Measurements from ENCODE around the gene RNF8. TPM values are rescaled to one million over a fixed set of nuclear protein-coding genes. Genes with fewer than 3 reads are reported as not detected.
A peak's percentile ranks its signal among the peaks of the same experiment; 100 is the strongest.

RNF8 gene
- total RNA-seq, 2 experiments from 2014 or later: 23.1 to 25.2 TPM

DNA sequence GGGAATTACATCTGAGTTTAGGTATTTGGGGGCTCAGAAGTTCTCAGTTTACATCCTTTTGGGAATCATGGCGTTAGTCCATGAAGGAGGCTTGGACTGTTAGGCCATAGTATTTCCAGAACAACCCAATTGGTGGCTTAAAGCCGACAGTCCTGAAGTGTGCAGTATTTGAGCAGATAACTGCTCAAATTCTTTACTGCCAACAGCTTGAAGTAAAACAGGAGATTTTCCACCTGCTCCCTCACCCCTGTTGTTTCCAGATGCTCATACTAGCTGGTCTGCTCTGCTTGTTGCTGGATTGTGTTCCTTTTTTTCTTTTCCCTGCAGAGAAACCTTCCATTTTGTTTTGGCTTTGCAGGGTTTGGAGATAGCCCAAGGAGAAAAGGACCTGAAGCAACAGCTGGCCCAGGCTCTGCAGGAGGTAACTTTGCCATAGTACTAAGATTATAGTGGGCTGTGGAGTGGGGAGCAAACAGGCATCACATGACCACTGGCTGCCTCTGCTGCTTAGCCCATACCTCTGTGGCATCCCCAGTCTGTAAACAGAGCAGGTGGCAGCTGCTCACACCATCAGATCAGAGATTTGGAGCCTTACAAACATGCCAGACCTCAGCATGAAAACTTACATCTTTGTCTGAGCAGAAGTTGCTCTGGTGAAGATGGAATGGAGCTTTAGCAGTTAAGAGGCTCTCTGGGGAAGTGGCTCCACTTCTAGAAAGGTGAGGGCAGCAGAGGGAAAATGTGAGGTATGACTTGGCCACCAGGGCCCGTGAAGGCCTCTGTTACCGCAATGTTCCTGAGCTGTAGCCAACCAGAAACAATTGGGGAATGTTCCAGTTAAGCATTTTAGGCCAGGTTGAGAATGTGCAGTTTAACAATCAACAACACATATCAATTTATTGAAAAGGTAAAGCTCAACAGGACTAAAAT is 17.6 kb downstream of the RNF8 start:
- Mint-ChIP-seq H3K4me1 (peaks cover 6% of the 10 kb centered on the region), H3K27ac (no peak overlapping the region), H3K27me3 (no peaks in the 10 kb centered on the region), H3K36me3 (ENCODE audit: low read depth) (peaks cover 39% of the 10 kb centered on the region), H3K9me3 (no peaks in the 10 kb centered on the region), H3K4me3 (no peak overlapping the region)
- POLR2A ChIA-PET: no interaction called here
- DNase-seq: no peak
- CTCF ChIA-PET: interaction anchor here (1.6 kb wide), 1 partner anchor 10 kb away, joined by 5 read pairs; no protein-coding TSS in a partner anchor

DNA sequence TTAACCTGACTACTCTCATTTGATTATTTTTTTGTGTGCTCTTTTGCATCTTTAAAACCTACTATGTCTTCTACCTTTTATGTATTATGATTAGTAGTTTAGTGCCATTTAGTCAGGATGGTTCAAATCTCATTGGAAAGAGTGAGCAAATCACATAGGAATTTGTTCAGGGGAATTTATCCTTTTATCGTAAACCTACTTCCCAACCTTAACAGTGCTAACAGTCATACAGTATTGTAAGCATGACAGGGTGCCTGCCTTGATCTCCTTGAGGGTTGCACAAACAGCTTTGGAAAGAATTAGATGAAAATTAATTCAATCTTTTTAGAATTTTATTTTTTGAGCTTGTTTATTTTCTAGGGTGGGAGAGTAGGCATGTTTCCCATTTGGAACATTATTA is 18.3 kb downstream of the RNF8 start:
- peaks cover 39% of the 10 kb centered on the region for H3K36me3 Mint-ChIP-seq (ENCODE audit: low read depth)
- no peaks in the 10 kb centered on the region for H3K27me3 Mint-ChIP-seq
- ChIA-PET CTCF (interaction anchor here (1.6 kb wide), 1 partner anchor 9 kb away, joined by 5 read pairs; no protein-coding TSS in a partner anchor), POLR2A (no interaction called here)
- peaks cover 6% of the 10 kb centered on the region for H3K4me1 Mint-ChIP-seq
- no peak overlapping the region for H3K4me3 Mint-ChIP-seq
- H3K27ac Mint-ChIP-seq: no peak overlapping the region
- no peak for DNase-seq
- H3K9me3 Mint-ChIP-seq: no peaks in the 10 kb centered on the region

DNA sequence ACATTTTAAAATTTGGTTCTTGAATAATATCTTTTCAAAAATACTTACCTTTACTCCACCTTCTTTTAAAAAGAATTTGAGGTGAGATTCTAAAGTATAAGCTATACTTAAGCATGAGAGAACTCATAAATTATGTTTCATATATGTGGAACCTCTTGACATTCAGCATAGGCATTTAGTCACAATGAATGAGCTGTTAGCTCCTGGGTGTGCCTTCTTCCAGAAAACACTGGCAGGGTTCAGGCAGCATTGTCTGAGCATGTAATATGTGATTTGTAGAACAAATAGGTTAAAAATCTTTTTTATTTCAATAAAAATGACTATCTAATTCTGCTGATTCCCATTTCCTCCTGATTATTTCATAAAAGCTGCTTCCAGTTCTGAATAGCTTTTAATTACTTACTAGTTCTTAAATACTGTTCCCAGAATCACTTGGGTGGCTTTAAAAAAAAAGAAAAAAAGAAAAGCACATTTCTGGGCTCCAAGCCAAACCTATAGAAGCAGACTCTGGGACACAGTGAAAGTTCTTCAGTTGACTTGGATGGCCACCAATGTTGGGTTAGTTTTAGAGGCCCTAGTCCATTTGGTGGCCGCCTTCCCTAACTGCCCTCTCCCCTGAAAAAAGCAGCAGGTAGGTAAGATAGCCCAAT is 20.2 kb downstream of the RNF8 start:
- DNase-seq: no peak
- ChIA-PET CTCF (no interaction called here), POLR2A (interaction anchor here (0.6 kb wide), 1 partner anchor 9 kb away, joined by 3 read pairs; no protein-coding TSS in a partner anchor)
- Mint-ChIP-seq H3K4me1 (peaks cover 4% of the 10 kb centered on the region), H3K27me3 (no peaks in the 10 kb centered on the region), H3K4me3 (no peak overlapping the region), H3K36me3 (ENCODE audit: low read depth) (peaks cover 42% of the 10 kb centered on the region), H3K27ac (no peak overlapping the region), H3K9me3 (no peaks in the 10 kb centered on the region)

GRCh38 chr6:37375376-37375775 is 21.6 kb downstream of the RNF8 start:
- H3K27me3 Mint-ChIP-seq: no peaks in the 10 kb centered on the region
- H3K27ac Mint-ChIP-seq: no peak overlapping the region
- no peak for DNase-seq
- CTCF ChIA-PET: no interaction called here
- H3K4me1 Mint-ChIP-seq: no peaks in the 10 kb centered on the region
- peaks cover 32% of the 10 kb centered on the region for H3K36me3 Mint-ChIP-seq (ENCODE audit: low read depth)
- POLR2A ChIA-PET: no interaction called here
- H3K9me3 Mint-ChIP-seq: no peaks in the 10 kb centered on the region
- no peak overlapping the region for H3K4me3 Mint-ChIP-seq

GRCh38 chr6:37376078-37376743 is 22.4 kb downstream of the RNF8 start:
- Mint-ChIP-seq H3K9me3 (no peaks in the 10 kb centered on the region), H3K4me3 (no peak overlapping the region), H3K36me3 (ENCODE audit: low read depth) (peaks cover 30% of the 10 kb centered on the region), H3K4me1 (no peaks in the 10 kb centered on the region), H3K27me3 (no peaks in the 10 kb centered on the region), H3K27ac (no peak overlapping the region)
- ChIA-PET POLR2A (interaction anchor here (0.8 kb wide), 1 partner anchor 501 kb away, joined by 11 read pairs; no protein-coding TSS in a partner anchor), CTCF (no interaction called here)
- DNase-seq: no peak

DNA sequence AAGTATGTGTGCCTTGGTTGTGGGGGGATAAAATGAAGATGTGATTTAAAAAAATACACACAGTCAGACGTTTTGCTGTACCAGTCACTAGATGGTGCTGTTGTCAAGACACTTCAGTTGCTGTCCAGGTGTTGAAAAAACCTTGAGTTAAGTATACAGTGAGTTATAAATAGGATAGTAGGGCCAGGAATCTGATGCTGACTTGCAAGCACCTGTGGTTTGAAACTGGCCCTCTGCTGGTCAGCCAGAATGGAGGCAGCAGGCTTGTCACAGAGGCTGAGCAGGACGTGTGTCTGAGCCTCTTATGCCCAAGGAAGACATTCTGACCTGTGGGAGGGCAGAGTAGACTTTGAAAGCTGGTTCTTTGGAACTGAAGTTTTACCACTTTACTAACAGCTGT is 27.8 kb downstream of the RNF8 start:
- peak; percentile 54 for DNase-seq
- Mint-ChIP-seq H3K4me3 (no peak overlapping the region), H3K27me3 (no peaks in the 10 kb centered on the region), H3K9me3 (no peaks in the 10 kb centered on the region), H3K27ac (no peak overlapping the region), H3K36me3 (ENCODE audit: low read depth) (peaks cover 34% of the 10 kb centered on the region), H3K4me1 (no peaks in the 10 kb centered on the region)
- ChIA-PET CTCF (interaction anchor here (1.0 to 1.8 kb wide), 5 partner anchors 9 to 184 kb away, joined by 3 to 5 read pairs (median 4); no protein-coding TSS in a partner anchor), POLR2A (no interaction called here)

DNA sequence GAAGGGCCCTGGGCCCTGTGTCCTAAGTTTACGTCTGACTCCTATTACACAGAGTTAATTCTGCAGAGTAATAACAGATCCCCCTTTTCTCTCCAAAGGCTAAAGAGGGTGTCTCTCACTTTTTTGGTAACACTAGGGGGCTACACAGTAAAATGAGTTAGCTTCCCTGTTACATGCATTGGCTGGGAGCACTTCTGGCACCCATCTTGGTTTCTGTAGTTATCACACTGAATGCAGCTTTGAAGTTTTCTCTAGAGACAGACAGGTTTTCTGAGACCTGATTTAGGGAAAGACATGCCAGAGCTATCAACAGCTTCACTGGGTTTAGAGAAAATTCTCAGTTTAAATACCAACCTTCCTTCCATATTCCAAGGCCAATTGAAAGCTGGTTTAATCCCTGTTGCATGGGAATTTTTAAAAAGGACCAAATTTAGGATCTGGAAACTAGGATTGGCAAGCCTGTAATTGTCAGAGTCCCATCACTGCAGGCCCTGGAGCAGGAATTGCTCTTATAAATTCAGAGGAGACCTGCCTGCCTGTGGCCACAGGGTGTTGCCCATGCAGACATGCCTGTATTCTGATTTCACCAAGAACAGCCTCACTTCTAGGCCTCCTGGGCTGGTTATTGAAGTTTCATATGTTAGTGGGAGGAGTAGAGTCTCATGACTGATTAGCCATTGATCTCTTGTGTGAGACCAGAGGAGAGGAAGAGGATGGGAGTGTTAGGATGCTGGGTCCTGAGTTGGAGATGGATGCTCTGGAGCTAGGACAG is 29.4 kb downstream of the RNF8 start:
- Mint-ChIP-seq H3K27me3 (no peaks in the 10 kb centered on the region), H3K27ac (no peak overlapping the region), H3K36me3 (ENCODE audit: low read depth) (peaks cover 25% of the 10 kb centered on the region), H3K9me3 (no peaks in the 10 kb centered on the region), H3K4me3 (no peak overlapping the region), H3K4me1 (no peaks in the 10 kb centered on the region)
- no peak for DNase-seq
- CTCF ChIA-PET: interaction anchor here (0.6 to 1.5 kb wide), 5 partner anchors 11 to 89 kb away, joined by 3 to 6 read pairs (median 3); no protein-coding TSS in a partner anchor
- POLR2A ChIA-PET: no interaction called here

- H3K36me3 Mint-ChIP-seq (ENCODE audit: low read depth): peaks cover 18% of the 10 kb centered on the region
- CTCF ChIA-PET: no interaction called here
- H3K27ac Mint-ChIP-seq: no peak overlapping the region
- no peak for DNase-seq
- H3K4me1 Mint-ChIP-seq: peaks cover 6% of the 10 kb centered on the region
- H3K9me3 Mint-ChIP-seq: no peaks in the 10 kb centered on the region
- H3K4me3 Mint-ChIP-seq: no peak overlapping the region
- H3K27me3 Mint-ChIP-seq: no peaks in the 10 kb centered on the region
- POLR2A ChIA-PET: no interaction called here
These were observed 34.8 kb downstream of the RNF8 start for GRCh38 chr6:37388578-37388977.

DNA sequence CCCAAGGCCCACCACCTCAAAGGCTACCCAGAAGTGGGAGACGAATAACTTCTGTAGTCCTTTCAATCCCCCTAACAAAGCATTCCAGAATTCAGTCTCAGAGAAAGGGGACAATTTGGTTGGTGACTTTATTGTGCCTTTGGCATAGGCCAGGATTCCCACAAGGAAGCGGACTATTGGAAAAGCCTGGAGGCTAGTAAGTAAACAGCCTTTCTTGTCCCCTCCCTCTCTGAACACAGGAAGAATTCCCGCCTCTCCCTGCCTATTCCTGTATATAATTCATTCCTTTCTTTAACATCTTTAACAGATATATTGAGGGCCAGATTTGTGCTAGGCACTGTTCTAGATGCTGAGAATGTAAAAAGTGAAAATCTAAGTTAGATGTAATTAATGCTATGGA is 36.1 kb downstream of the RNF8 start:
- Mint-ChIP-seq H3K36me3 (ENCODE audit: low read depth) (peaks cover 18% of the 10 kb centered on the region), H3K4me3 (no peak overlapping the region), H3K9me3 (no peaks in the 10 kb centered on the region), H3K4me1 (peaks cover 6% of the 10 kb centered on the region), H3K27ac (no peak overlapping the region), H3K27me3 (no peaks in the 10 kb centered on the region)
- POLR2A ChIA-PET: no interaction called here
- no peak for DNase-seq
- CTCF ChIA-PET: no interaction called here

GRCh38 chr6:37391120-37391519 is 37.3 kb downstream of the RNF8 start:
- Mint-ChIP-seq H3K27ac (peak overlapping the region; percentile 1), H3K4me3 (no peak overlapping the region), H3K4me1 (peaks cover 6% of the 10 kb centered on the region), H3K27me3 (no peaks in the 10 kb centered on the region), H3K36me3 (ENCODE audit: low read depth) (peaks cover 17% of the 10 kb centered on the region), H3K9me3 (no peaks in the 10 kb centered on the region)
- CTCF ChIA-PET: no interaction called here
- POLR2A ChIA-PET: no interaction called here
- no peak for DNase-seq

DNA sequence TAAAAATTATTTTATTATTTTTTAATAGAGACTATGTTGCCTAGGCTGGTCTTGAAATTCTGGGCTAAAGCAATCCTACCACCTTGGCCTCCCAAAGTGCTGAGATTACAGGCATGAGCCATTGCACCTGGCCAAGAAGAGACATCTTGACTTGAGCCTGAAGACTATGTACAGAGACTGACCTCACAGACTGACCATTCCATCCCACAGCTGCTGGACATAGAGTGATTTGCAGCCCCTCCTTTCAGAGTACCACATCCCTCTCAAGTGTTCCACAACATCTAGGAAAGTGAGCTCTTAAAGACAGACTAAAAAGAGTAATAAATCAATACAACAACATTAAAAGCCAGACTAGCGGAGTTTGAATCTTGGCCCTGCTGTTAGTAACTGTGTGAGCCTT is 39.0 kb downstream of the RNF8 start:
- ChIA-PET POLR2A (no interaction called here), CTCF (interaction anchor here (0.6 to 1.1 kb wide), 2 partner anchors 31 to 173 kb away, joined by 3 to 4 read pairs; no protein-coding TSS in a partner anchor)
- peaks cover 12% of the 10 kb centered on the region for H3K36me3 Mint-ChIP-seq (ENCODE audit: low read depth)
- no peaks in the 10 kb centered on the region for H3K9me3 Mint-ChIP-seq
- no peak overlapping the region for H3K4me3 Mint-ChIP-seq
- H3K4me1 Mint-ChIP-seq: peaks cover 6% of the 10 kb centered on the region
- no peak overlapping the region for H3K27ac Mint-ChIP-seq
- no peak for DNase-seq
- no peaks in the 10 kb centered on the region for H3K27me3 Mint-ChIP-seq

- H3K36me3 Mint-ChIP-seq (ENCODE audit: low read depth): peaks cover 12% of the 10 kb centered on the region
- peak overlapping the region; percentile 17 for H3K27ac Mint-ChIP-seq
- no peaks in the 10 kb centered on the region for H3K27me3 Mint-ChIP-seq
- POLR2A ChIA-PET: no interaction called here
- no peak overlapping the region for H3K4me3 Mint-ChIP-seq
- CTCF ChIA-PET: interaction anchor here (1.1 to 2.0 kb wide), 2 partner anchors 10 to 31 kb away, joined by 4 read pairs; no protein-coding TSS in a partner anchor
- peaks cover 6% of the 10 kb centered on the region for H3K4me1 Mint-ChIP-seq
- no peaks in the 10 kb centered on the region for H3K9me3 Mint-ChIP-seq
- DNase-seq: no peak
These were observed 39.7 kb downstream of the RNF8 start for GRCh38 chr6:37393381-37393929.

All from activated CD4-positive, alpha-beta T cell treated with anti-CD3 and anti-CD28 coated beads, Interleukin-2, amount 10 ng/mL, durations not matched to agents 7 days and 5 days (primary cell).